Measurements from ENCODE around the gene SFXN5. TPM values are rescaled to one million over a fixed set of nuclear protein-coding genes. Genes with fewer than 3 reads are reported as not detected.
"Not testable (repeated sequence)": the region's sequence is repeated elsewhere in the genome, so short reads cannot be mapped to it uniquely, and the experiment has no call there.

Gene SFXN5
- total RNA-seq, 2 donors from 2014 or later: 12.8 to 23.2 TPM

- H3K4me1 ChIP-seq (replicated peaks): peaks cover 19% of the 10 kb centered on the region
- H3K27ac ChIP-seq: no peak overlapping the region
- no peaks in the 10 kb centered on the region for H3K9me3 ChIP-seq
- TF ChIP-seq CTCF (IDR thresholded peaks at IDR 0.05) (no peak), POLR2AphosphoS5 (IDR thresholded peaks at IDR 0.05) (no peak), POLR2A (IDR thresholded peaks at IDR 0.05) (no peak)
- H3K36me3 ChIP-seq: no peaks in the 10 kb centered on the region
- H3K27me3 ChIP-seq (replicated peaks; ENCODE audit: insufficient read depth): peaks cover 39% of the 10 kb centered on the region
- no peak overlapping the region for H3K4me3 ChIP-seq
- no peak for DNase-seq (ENCODE audit: low spot score)
- intact Hi-C loops (cut with DNase I): no loop called here
- 5% methylated on average over 17 of the region's 17 CpGs for WGBS
Measured at GRCh38 chr2:72914589-72915319, 156.8 kb downstream of the SFXN5 start.

GRCh38 chr2:72914206-72914559 is 157.3 kb downstream of the SFXN5 start:
- no peak for TF ChIP-seq CTCF (IDR thresholded peaks at IDR 0.05)
- no peak overlapping the region for H3K27ac ChIP-seq
- peaks cover 42% of the 10 kb centered on the region for H3K27me3 ChIP-seq (replicated peaks; ENCODE audit: insufficient read depth)
- H3K4me1 ChIP-seq (replicated peaks): peaks cover 19% of the 10 kb centered on the region
- intact Hi-C loops (cut with DNase I): no loop called here
- H3K4me3 ChIP-seq: no peak overlapping the region
- no peaks in the 10 kb centered on the region for H3K9me3 ChIP-seq
- no peaks in the 10 kb centered on the region for H3K36me3 ChIP-seq
- 3% methylated on average over 7 of the region's 7 CpGs for WGBS
- DNase-seq (ENCODE audit: low spot score): no peak

GRCh38 chr2:72913486-72914205 is 157.9 kb downstream of the SFXN5 start:
- intact Hi-C loops (cut with DNase I): no loop called here
- Histone ChIP-seq H3K4me3 (no peak overlapping the region), H3K36me3 (no peaks in the 10 kb centered on the region), H3K4me1 (replicated peaks) (peaks cover 19% of the 10 kb centered on the region), H3K27ac (no peak overlapping the region), H3K27me3 (replicated peaks; ENCODE audit: insufficient read depth) (peaks cover 41% of the 10 kb centered on the region), H3K9me3 (no peaks in the 10 kb centered on the region)
- no peak for DNase-seq (ENCODE audit: low spot score)
- 17% methylated on average over 7 of the region's 7 CpGs for WGBS
- no peak for TF ChIP-seq CTCF (IDR thresholded peaks at IDR 0.05)
- no peak for TF ChIP-seq POLR2A (IDR thresholded peaks at IDR 0.05)
- TF ChIP-seq POLR2AphosphoS5 (IDR thresholded peaks at IDR 0.05): no peak

GRCh38 chr2:72911256-72911655 is 160.3 kb downstream of the SFXN5 start:
- intact Hi-C loops (cut with DNase I): no loop called here
- Histone ChIP-seq H3K4me1 (replicated peaks) (peaks cover 8% of the 10 kb centered on the region), H3K4me3 (no peak overlapping the region), H3K27ac (no peak overlapping the region), H3K27me3 (replicated peaks; ENCODE audit: insufficient read depth) (peaks cover 34% of the 10 kb centered on the region), H3K9me3 (no peaks in the 10 kb centered on the region), H3K36me3 (no peaks in the 10 kb centered on the region)
- no peak for DNase-seq (ENCODE audit: low spot score)
- TF ChIP-seq CTCF (IDR thresholded peaks at IDR 0.05) (no peak), POLR2AphosphoS5 (IDR thresholded peaks at IDR 0.05) (no peak), POLR2A (IDR thresholded peaks at IDR 0.05) (no peak)
- 35% methylated on average over 1 of the region's 1 CpG for WGBS

GRCh38 chr2:72908741-72909140 is 162.8 kb downstream of the SFXN5 start:
- Histone ChIP-seq H3K27me3 (replicated peaks; ENCODE audit: insufficient read depth) (peaks cover 13% of the 10 kb centered on the region), H3K27ac (no peak overlapping the region), H3K4me3 (no peak overlapping the region), H3K36me3 (no peaks in the 10 kb centered on the region), H3K4me1 (replicated peaks) (no peaks in the 10 kb centered on the region), H3K9me3 (no peaks in the 10 kb centered on the region)
- WGBS: 84% methylated on average over 3 of the region's 3 CpGs
- no peak for TF ChIP-seq POLR2A (IDR thresholded peaks at IDR 0.05)
- no peak for TF ChIP-seq POLR2AphosphoS5 (IDR thresholded peaks at IDR 0.05)
- no peak for TF ChIP-seq CTCF (IDR thresholded peaks at IDR 0.05)
- no peak for DNase-seq (ENCODE audit: low spot score)
- intact Hi-C loops (cut with DNase I): no loop called here

- DNase-seq (ENCODE audit: low spot score); H3K27ac ChIP-seq; H3K36me3 ChIP-seq; H3K4me1 ChIP-seq (replicated peaks); intact Hi-C loops (cut with DNase I); H3K4me3 ChIP-seq; H3K9me3 ChIP-seq; H3K27me3 ChIP-seq (replicated peaks; ENCODE audit: insufficient read depth): not testable (repeated sequence)
- WGBS: 86% methylated on average over 13 of the region's 13 CpGs
Measured at GRCh38 chr2:72907369-72907768, 164.1 kb downstream of the SFXN5 start.

Data from prostate gland (tissue), 2 donors.